CD4-positive, alpha-beta T cell treated with Interferon gamma for 1 hour (primary cell): ENCODE measurements around the gene FKBP1B.
A peak's percentile ranks its signal among the peaks of the same experiment; 100 is the strongest.
"Not testable (repeated sequence)": the region's sequence is repeated elsewhere in the genome, so short reads cannot be mapped to it uniquely, and the experiment has no call there.

Experiments used
- DNase-seq: peaks from one replicate; pipeline ENCODE4 v3.0.0-alpha.2; 2020

The FKBP1B gene

GRCh38 chr2:24022975-24023575, 26.5 kb upstream of the FKBP1B start:
- no peak for DNase-seq

GRCh38 chr2:24024018-24024417, 25.5 kb upstream of the FKBP1B start:
- no peak for DNase-seq

- no peak for DNase-seq
These were observed 24.4 kb upstream of the FKBP1B start for GRCh38 chr2:24024996-24025663.

GRCh38 chr2:24026233-24026632, 23.3 kb upstream of the FKBP1B start:
- no peak for DNase-seq

- DNase-seq: no peak
These were observed 10.6 kb upstream of the FKBP1B start for GRCh38 chr2:24038786-24039499.

GRCh38 chr2:24040511-24040910, 9.0 kb upstream of the FKBP1B start:
- no peak for DNase-seq

- DNase-seq: not testable (repeated sequence)
These were observed 6.4 kb upstream of the FKBP1B start for GRCh38 chr2:24043133-24043532.

- DNase-seq: no peak
These were observed 3.7 kb upstream of the FKBP1B start for GRCh38 chr2:24045511-24046508.

GRCh38 chr2:24046599-24046929, 3.0 kb upstream of the FKBP1B start:
- DNase-seq: no peak

- DNase-seq: peak; percentile 94
These were observed 2.4 kb upstream of the FKBP1B start, which contains the start of gene WDCP for GRCh38 chr2:24046930-24047702. Gene WDCP (minus strand): TSS chr2:24047391. CDS start chr2:24039494, 7,897 bp downstream.

- no peak for DNase-seq
These were observed 1.9 kb upstream of the FKBP1B start for GRCh38 chr2:24047703-24048033.

GRCh38 chr2:24048769-24049484, 614 bp upstream of the FKBP1B start:
- DNase-seq: no peak

- DNase-seq: no peak
These were observed 769 bp downstream of the FKBP1B start for GRCh38 chr2:24050041-24050979.

GRCh38 chr2:24051833-24052232, 2.3 kb downstream of the FKBP1B start:
- DNase-seq: no peak

GRCh38 chr2:24052951-24053350, 3.4 kb downstream of the FKBP1B start:
- no peak for DNase-seq

GRCh38 chr2:24054366-24055010, 4.9 kb downstream of the FKBP1B start:
- DNase-seq: no peak

- no peak for DNase-seq
These were observed 6.2 kb downstream of the FKBP1B start for GRCh38 chr2:24055750-24056149.

GRCh38 chr2:24058564-24059271, 9.2 kb downstream of the FKBP1B start:
- DNase-seq: no peak

GRCh38 chr2:24065341-24065740, 15.8 kb downstream of the FKBP1B start:
- no peak for DNase-seq
